Kidney (tissue), 14 donors: ENCODE measurements around the gene PCDHA5. TPM values are rescaled to one million over a fixed set of nuclear protein-coding genes. Genes with fewer than 3 reads are reported as not detected.
A peak's percentile ranks its signal among the peaks of the same experiment; 100 is the strongest.
"Not testable (repeated sequence)": the region's sequence is repeated elsewhere in the genome, so short reads cannot be mapped to it uniquely, and the experiment has no call there.

ENCODE experiments used
- DNase-seq, 5 donors: peaks; one replicate each; pipeline ENCODE4 v3.0.0-alpha.2; 2013 to 2020
- FAIRE-seq: peaks from 2 replicates; lab custom pipeline; 2012; peaks lifted over from hg19 to GRCh38; lab: Jason Lieb, UNC
- H3K27ac ChIP-seq, 2 donors: one replicate each; pipeline ENCODE4 v1.7.0; 2013; ENCODE audit warnings: low read depth in 2 of 2, low read length in 2 of 2, inconsistent platforms in 1 of 2
- H3K27me3 ChIP-seq: one replicate; pipeline ENCODE4 v1.7.1; 2013; ENCODE audit warnings: low read length, inconsistent platforms; ENCODE audit not compliant: control insufficient read depth, insufficient read depth
- H3K36me3 ChIP-seq, 3 donors: one replicate each; pipeline versions ENCODE4 v1.7.0 to v1.7.1; 2013; ENCODE audit warnings: low read length in 3 of 3, control low read depth in 1 of 3, inconsistent platforms in 1 of 3; ENCODE audit not compliant: insufficient read depth in 3 of 3, control insufficient read depth in 2 of 3
- H3K4me1 ChIP-seq, 3 donors: one replicate each; pipeline versions ENCODE4 v1.7.0 to v1.7.1; 2013; ENCODE audit warnings: low read length in 3 of 3, inconsistent platforms in 1 of 3, low read depth in 1 of 3; ENCODE audit not compliant: control insufficient read depth in 2 of 3, insufficient read depth in 2 of 3
- H3K4me3 ChIP-seq, 3 donors: one replicate each; pipeline versions ENCODE4 v1.7.0 to v1.8.1; 2013; ENCODE audit warnings: low read length in 3 of 3, control low read depth in 1 of 3, inconsistent platforms in 1 of 3
- H3K9ac ChIP-seq, 3 donors: one replicate each; pipeline versions ENCODE4 v1.7.0 to v1.7.1; 2013; ENCODE audit warnings: low read length in 3 of 3, control low read depth in 1 of 3, inconsistent platforms in 1 of 3
- H3K9me3 ChIP-seq, 3 donors: one replicate each; pipeline versions ENCODE4 v1.7.0 to v1.7.1; 2013; ENCODE audit warnings: low read length in 3 of 3, control low read depth in 1 of 3, inconsistent platforms in 1 of 3; ENCODE audit not compliant: control insufficient read depth in 2 of 3, insufficient read depth in 1 of 3
- CTCF ChIP-seq: IDR thresholded peaks from 3 replicates; pipeline ENCODE4 v1.5.1; 2012; ENCODE audit warnings: mild to moderate bottlenecking, moderate library complexity, borderline replicate concordance; ENCODE audit not compliant: insufficient read depth; ENCODE audit errors: extremely low read depth
- intact Hi-C: fragments of 100-400 bp; cut with DNase I; formaldehyde crosslinking; loops from one replicate; pipeline ENCODE4 v1.11.1; 2022
- polyA plus RNA-seq: library from polyadenylated mRNA; stranded (reverse); fragments of 350-450 nt; fragmentation: Illumina TruSeq; extraction: RNeasy Lipid Tissue Mini Kit (QIAGEN cat#74804); gene quantifications from one replicate; pipeline ENCODE4 v1.2.3, GENCODE V29; 2014; ENCODE audit warnings: low read depth, low replicate concordance; ENCODE audit not compliant: insufficient read depth
- total RNA-seq: library from RNA; stranded (reverse); fragmentation: NEBNext Ultra II Directional; extraction: Animal tissue kit (Norgen Biotek cat#: 25700); gene quantifications from one replicate; pipeline ENCODE4 v1.2.1, GENCODE V29; 2021
- donor health status: control.
- donor health status: control.
- donor health status: control.
- donor health status: control.
- donor health status: control.
- donor health status: DM: yes; HTN: yes; CAD: no.
- donor health status: Normal renal cell carcinoma (clear cell type).

PCDHA5 gene
- total and polyA plus RNA-seq, 2 donors from 2014 or later: 0.91 TPM; not detected in 1

DNA sequence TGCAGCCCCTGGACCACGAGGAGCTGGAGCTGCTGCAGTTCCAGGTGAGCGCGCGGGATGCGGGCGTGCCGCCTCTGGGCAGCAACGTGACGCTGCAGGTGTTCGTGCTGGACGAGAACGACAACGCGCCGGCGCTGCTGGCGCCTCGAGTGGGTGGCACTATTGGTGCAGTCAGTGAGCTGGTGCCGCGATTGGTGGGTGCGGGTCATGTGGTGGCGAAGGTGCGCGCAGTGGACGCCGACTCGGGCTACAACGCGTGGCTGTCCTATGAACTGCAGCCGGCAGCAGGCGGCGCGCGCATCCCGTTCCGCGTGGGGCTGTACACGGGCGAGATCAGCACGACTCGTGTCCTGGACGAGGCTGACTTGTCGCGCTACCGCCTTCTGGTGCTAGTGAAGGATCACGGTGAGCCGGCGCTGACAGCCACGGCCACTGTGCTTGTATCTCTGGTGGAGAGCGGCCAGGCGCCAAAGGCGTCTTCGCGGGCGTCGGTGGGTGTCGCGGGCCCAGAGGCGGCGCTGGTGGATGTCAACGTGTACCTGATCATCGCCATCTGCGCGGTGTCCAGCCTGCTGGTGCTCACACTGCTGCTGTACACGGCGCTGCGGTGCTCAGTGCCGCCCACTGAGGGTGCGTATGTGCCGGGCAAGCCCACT, 33.4 kb upstream of the PCDHA5 start:
- DNase-seq, H3K36me3 ChIP-seq, H3K4me3 ChIP-seq, FAIRE-seq, H3K27ac ChIP-seq, intact Hi-C loops, H3K4me1 ChIP-seq, H3K9ac ChIP-seq, H3K27me3 ChIP-seq: not testable (repeated sequence)
- peaks cover 0 to 43% (median 23%) of the 10 kb centered on the region in 3 donors for H3K9me3 ChIP-seq

DNA sequence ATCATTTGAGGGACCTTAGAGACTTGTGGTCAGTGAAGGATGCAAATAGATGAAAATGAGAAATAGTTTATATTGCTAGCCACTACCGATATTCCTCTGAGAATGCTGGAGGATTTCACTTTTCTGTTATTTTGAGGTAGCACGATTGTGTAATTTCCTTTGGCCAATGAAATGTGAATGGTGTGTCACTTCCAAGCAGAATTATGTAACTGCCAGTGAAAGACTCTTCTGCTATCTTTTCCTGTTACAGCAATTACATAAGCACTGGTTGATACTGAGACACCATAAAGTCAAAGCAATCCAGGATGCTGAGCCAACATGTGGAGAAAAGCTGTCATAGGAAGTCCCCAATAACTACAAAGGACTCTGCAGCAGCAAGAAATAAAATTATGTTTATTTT, 30.3 kb upstream of the PCDHA5 start:
- FAIRE-seq (no peak), DNase-seq (no peak)
- no peak overlapping the region for H3K4me3 ChIP-seq
- H3K36me3 ChIP-seq: no peaks in the 10 kb centered on the region
- no peaks in the 10 kb centered on the region for H3K4me1 ChIP-seq
- H3K27ac ChIP-seq: no peak overlapping the region
- H3K9ac ChIP-seq: no peak overlapping the region
- no peaks in the 10 kb centered on the region for H3K27me3 ChIP-seq
- intact Hi-C loops: no loop called here
- H3K9me3 ChIP-seq: peaks cover 0 to 41% (median 27%) of the 10 kb centered on the region in 3 donors
- no peak for TF ChIP-seq CTCF

DNA sequence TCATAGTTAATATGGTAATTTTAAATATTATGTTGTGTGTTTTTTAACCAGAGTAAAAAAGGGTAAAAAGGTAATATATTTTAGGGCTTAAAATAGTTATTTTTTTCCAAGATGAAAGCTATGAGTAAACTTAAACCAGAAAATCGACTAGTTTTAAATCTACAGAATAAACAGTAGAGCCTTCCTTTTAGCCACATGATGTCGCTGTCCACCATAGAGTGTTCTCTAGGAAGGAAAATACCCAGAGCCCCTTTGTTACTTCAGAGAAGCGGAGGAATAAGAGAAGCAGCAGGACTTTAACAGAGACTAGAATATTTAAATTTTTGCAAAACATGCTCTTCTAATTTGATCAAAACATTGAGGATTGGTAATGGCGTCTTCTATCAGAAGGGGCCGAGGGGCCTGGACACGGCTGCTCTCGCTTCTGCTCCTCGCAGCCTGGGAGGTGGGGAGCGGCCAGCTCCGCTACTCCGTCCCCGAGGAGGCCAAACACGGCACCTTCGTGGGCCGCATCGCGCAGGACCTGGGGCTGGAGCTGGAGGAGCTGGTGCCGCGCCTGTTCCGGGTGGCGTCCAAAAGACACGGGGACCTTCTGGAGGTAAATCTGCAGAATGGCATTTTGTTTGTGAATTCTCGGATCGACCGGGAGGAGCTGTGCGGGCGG, 26.7 kb upstream of the PCDHA5 start, which contains the start of gene PCDHA2:
TSS of gene PCDHA2 (plus strand) at position 258 of the 664 bp plus-strand sequence.
- Histone ChIP-seq H3K27ac (no peak within 1 kb of the TSS), H3K27me3 (no peaks in the 10 kb centered on the region), H3K4me3 (peak within 1 kb of the TSS in 2 of 3 donors; percentile 15 to 29), H3K36me3 (no peaks in the 10 kb centered on the region), H3K9ac (no peak within 1 kb of the TSS), H3K4me1 (no peaks in the 10 kb centered on the region), H3K9me3 (peaks cover 0 to 20% (median 10%) of the 10 kb centered on the region in 3 donors)
- no peak for FAIRE-seq
- TF ChIP-seq CTCF: no peak
- intact Hi-C loops: no loop called here
- peak in 1 of 5 donors; percentile 7 for DNase-seq

GRCh38 chr5:140795259-140795641, 26.2 kb upstream of the PCDHA5 start:
- Histone ChIP-seq H3K27ac (no peak overlapping the region), H3K4me3 (peak overlapping the region in 2 of 3 donors; percentile 2 to 29), H3K4me1 (no peaks in the 10 kb centered on the region)

GRCh38 chr5:140796072-140796717, 25.2 kb upstream of the PCDHA5 start:
- H3K27me3 ChIP-seq, H3K4me3 ChIP-seq, H3K9ac ChIP-seq, H3K4me1 ChIP-seq, H3K36me3 ChIP-seq, FAIRE-seq, intact Hi-C loops, H3K27ac ChIP-seq: not testable (repeated sequence)
- peaks cover 0 to 18% (median 10%) of the 10 kb centered on the region in 3 donors for H3K9me3 ChIP-seq
- DNase-seq: peak in 1 of 5 donors; percentile 68

More at GRCh38 chr5:140795259-140795641, 26.2 kb upstream of the PCDHA5 start:
- no peak for TF ChIP-seq CTCF
- no peaks in the 10 kb centered on the region for H3K36me3 ChIP-seq
- H3K27me3 ChIP-seq: no peaks in the 10 kb centered on the region
- peaks cover 0 to 18% (median 10%) of the 10 kb centered on the region in 3 donors for H3K9me3 ChIP-seq
- intact Hi-C loops: no loop called here
- FAIRE-seq (no peak), DNase-seq (no peak)
- no peak overlapping the region for H3K9ac ChIP-seq
